ENCODE results near the gene NPAS2.

- TF ChIP-seq, protein P1, sequence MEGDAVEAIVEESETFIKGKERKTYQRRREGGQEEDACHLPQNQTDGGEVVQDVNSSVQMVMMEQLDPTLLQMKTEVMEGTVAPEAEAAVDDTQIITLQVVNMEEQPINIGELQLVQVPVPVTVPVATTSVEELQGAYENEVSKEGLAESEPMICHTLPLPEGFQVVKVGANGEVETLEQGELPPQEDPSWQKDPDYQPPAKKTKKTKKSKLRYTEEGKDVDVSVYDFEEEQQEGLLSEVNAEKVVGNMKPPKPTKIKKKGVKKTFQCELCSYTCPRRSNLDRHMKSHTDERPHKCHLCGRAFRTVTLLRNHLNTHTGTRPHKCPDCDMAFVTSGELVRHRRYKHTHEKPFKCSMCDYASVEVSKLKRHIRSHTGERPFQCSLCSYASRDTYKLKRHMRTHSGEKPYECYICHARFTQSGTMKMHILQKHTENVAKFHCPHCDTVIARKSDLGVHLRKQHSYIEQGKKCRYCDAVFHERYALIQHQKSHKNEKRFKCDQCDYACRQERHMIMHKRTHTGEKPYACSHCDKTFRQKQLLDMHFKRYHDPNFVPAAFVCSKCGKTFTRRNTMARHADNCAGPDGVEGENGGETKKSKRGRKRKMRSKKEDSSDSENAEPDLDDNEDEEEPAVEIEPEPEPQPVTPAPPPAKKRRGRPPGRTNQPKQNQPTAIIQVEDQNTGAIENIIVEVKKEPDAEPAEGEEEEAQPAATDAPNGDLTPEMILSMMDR (conservative IDR thresholded peaks at IDR 0.05 in 1 of 2, IDR thresholded peaks at IDR 0.05 in 1 of 2; ENCODE audit: extremely low read depth in 1 of 2, insufficient read depth in 1 of 2, low read depth in 1 of 2, low read length in 2 of 2) = no peak
- no peak for TF ChIP-seq EZH2 (IDR thresholded peaks at IDR 0.05; ENCODE audit: borderline replicate concordance, low read length)
These were observed 67.2 kb downstream of the NPAS2 start for GRCh38 chr2:100887039-100887578.

Data from mammary epithelial cell (primary cell).